Measurements from ENCODE around the gene ZNF891. TPM values are rescaled to one million over a fixed set of nuclear protein-coding genes. Genes with fewer than 3 reads are reported as not detected.
A peak's percentile ranks its signal among the peaks of the same experiment; 100 is the strongest.

The ZNF891 gene
- total and polyA plus RNA-seq, 2 of the 13 experiments (the other 11 are each of a cell fraction or from before 2014, with no cell fraction given): 1.3 to 2.1 TPM

GRCh38 chr12:133080368-133081158, 49.5 kb downstream of the ZNF891 start, which contains the start of gene ZNF140 (continued):
- TF ChIP-seq LCORL (IDR thresholded peaks at IDR 0.05) (no peak), LCORL (CRISPR knock-in tag; IDR thresholded peaks at IDR 0.05) (peak; percentile 55; the same call in 1 of the 2 replicates), ZNF512B (CRISPR knock-in tag; IDR thresholded peaks at IDR 0.05; ENCODE audit: borderline replicate concordance) (0 out of 2 replicates have a peak, but pooled peaks have one; percentile 56), TAF15 (IDR thresholded peaks at IDR 0.05; ENCODE audit: low read depth, low read length, poor library complexity, severe bottlenecking) (peak; percentile 31), AKNA (CRISPR knock-in tag; IDR thresholded peaks at IDR 0.05; ENCODE audit: borderline replicate concordance) (no peak), MBD4 (IDR thresholded peaks at IDR 0.05; ENCODE audit: borderline replicate concordance, low read length) (no peak), SP4 (CRISPR knock-in tag; IDR thresholded peaks at IDR 0.05) (no peak), MAFF (IDR thresholded peaks at IDR 0.05; ENCODE audit: low read depth, low read length) (no peak), ZNF512 (CRISPR knock-in tag; IDR thresholded peaks at IDR 0.05) (no peak), ATF4 (CRISPR knock-in tag; IDR thresholded peaks at IDR 0.05) (peak in 1 of 2 experiments; percentile 50; a peak in 1 of 4 replicates), ARHGAP35 (CRISPR knock-in tag; IDR thresholded peaks at IDR 0.05; ENCODE audit: borderline replicate concordance) (peak; percentile 44; the same call in 1 of the 2 replicates), ZNF484 (CRISPR knock-in tag; IDR thresholded peaks at IDR 0.05; ENCODE audit: borderline replicate concordance, low read depth) (no peak), GATAD2A (CRISPR knock-in tag; IDR thresholded peaks at IDR 0.05) (no peak), IKZF5 (CRISPR knock-in tag; IDR thresholded peaks at IDR 0.05) (peak; percentile 45), IKZF4 (CRISPR knock-in tag; IDR thresholded peaks at IDR 0.05; ENCODE audit: borderline replicate concordance, low read depth, not compliant biosample characterization) (no peak)

Data from HepG2 (cell line).